KG1 (cell line): ENCODE measurements around the gene PEX5L.

ENCODE experiments used
- DNase-seq: peaks from one replicate; lab custom pipeline; 2025; lab: John Stamatoyannopoulos, UW

The PEX5L gene

GRCh38 chr3:179896507-179896906, 140.2 kb downstream of the PEX5L start:
- no peak for DNase-seq

- no peak for DNase-seq
Measured at GRCh38 chr3:179895330-179895729, 141.4 kb downstream of the PEX5L start.

GRCh38 chr3:179887295-179887943, 149.3 kb downstream of the PEX5L start:
- DNase-seq = no peak

GRCh38 chr3:179885950-179886349, 150.8 kb downstream of the PEX5L start:
- DNase-seq = no peak

GRCh38 chr3:179884136-179884535, 152.6 kb downstream of the PEX5L start:
- no peak for DNase-seq

GRCh38 chr3:179882292-179882691, 154.4 kb downstream of the PEX5L start:
- no peak for DNase-seq

GRCh38 chr3:179881791-179882190, 154.9 kb downstream of the PEX5L start:
- DNase-seq = no peak

GRCh38 chr3:179880868-179881267, 155.9 kb downstream of the PEX5L start:
- DNase-seq = no peak

- DNase-seq = no peak
Measured at GRCh38 chr3:179876440-179876839, 160.3 kb downstream of the PEX5L start.

- no peak for DNase-seq
Measured at GRCh38 chr3:179872842-179873241, 163.9 kb downstream of the PEX5L start.

GRCh38 chr3:179871782-179872181, 165.0 kb downstream of the PEX5L start:
- DNase-seq = no peak

- DNase-seq = no peak
Measured at GRCh38 chr3:179868715-179869114, 168.0 kb downstream of the PEX5L start.

GRCh38 chr3:179867961-179868360, 168.8 kb downstream of the PEX5L start:
- no peak for DNase-seq

GRCh38 chr3:179865861-179866505, 170.8 kb downstream of the PEX5L start:
- DNase-seq = no peak

GRCh38 chr3:179861953-179862352, 174.8 kb downstream of the PEX5L start:
- no peak for DNase-seq

GRCh38 chr3:179861292-179861691, 175.4 kb downstream of the PEX5L start:
- no peak for DNase-seq

- DNase-seq = no peak
Measured at GRCh38 chr3:179860275-179861107, 176.2 kb downstream of the PEX5L start.

GRCh38 chr3:179853176-179853575, 183.6 kb downstream of the PEX5L start:
- DNase-seq = no peak

GRCh38 chr3:179852142-179852905, 184.4 kb downstream of the PEX5L start:
- no peak for DNase-seq

- DNase-seq = no peak
Measured at GRCh38 chr3:179848711-179849110, 188.0 kb downstream of the PEX5L start.

- DNase-seq = no peak
Measured at GRCh38 chr3:179842061-179842460, 194.7 kb downstream of the PEX5L start.

GRCh38 chr3:179840985-179841384, 195.8 kb downstream of the PEX5L start:
- DNase-seq = no peak
